Renal cortical epithelial cell (primary cell): Measurements from ENCODE around the gene HEG1. TPM values are rescaled to one million over a fixed set of nuclear protein-coding genes. Genes with fewer than 3 reads are reported as not detected.

Experiments used
- total RNA-seq: library from RNA; depleted of rRNA; stranded (reverse); fragments of >200 nt; gene quantifications from 2 replicates; pipeline ENCODE4 v1.2.3, GENCODE V29; 2014

The HEG1 gene
- total RNA-seq, 1 donor from 2014 or later: 97.1 TPM

Other genes starting within 250 kb of the HEG1 start
- gene ITGB5, start 168.6 kb downstream of the HEG1 start, total RNA-seq: 142 and 304 TPM in 2 replicates
- gene MUC13, start 121.2 kb downstream of the HEG1 start, total RNA-seq: not detected in 2 replicates
- 18.7 and 28.3 TPM in 2 replicates for gene SLC12A8, start 156.8 kb upstream of the HEG1 start, total RNA-seq